ENCODE data around the gene SLC17A6.
A peak's percentile ranks its signal among the peaks of the same experiment; 100 is the strongest.

Gene SLC17A6

DNA sequence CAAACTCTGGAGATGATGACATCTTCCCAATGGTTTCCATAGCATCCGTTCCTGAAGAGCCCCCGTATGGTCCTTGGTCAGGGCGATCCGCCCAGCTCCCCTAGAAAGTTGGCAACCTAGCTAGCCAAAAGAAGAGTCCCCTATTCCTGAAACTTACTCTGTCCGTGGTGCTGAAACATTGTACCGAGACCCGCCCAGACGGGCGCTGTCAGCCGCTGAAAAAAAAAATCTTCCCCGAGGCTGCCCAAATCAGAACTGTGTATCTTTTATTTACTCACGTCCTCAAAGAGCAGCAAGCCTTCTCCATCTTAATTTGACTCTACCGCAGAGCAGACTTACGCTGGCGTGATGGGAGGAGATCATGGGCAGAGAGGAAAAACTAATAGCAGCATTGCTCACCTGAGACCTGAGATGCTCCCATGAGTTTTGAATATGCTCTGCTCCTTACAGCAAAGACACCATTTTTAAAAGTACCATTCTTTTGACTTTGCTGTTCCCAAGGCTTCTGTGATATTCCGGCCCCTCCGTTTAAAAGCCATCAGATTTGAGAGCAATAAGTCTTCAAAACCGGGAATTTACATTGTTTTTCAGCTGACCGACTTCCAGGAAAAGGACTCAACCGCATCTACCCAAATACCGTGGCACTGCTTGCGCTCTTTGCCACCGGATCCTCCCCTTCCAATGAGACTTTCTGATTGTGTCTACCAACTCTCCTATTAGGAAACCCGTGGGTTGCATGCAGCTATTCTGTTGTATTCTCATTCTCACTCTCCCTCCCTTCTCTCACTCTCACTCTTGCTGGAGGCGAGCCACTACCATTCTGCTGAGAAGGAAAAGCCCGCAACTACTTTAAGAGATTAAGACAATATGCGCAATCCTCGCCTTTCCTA, at the start of gene SLC17A6:
Gene SLC17A6, plus strand, starts transcription at position 786 of the 890 bp plus-strand sequence. CDS start 153 bp downstream, outside the sequence.
- peak; percentile 17 for FAIRE-seq

DNA sequence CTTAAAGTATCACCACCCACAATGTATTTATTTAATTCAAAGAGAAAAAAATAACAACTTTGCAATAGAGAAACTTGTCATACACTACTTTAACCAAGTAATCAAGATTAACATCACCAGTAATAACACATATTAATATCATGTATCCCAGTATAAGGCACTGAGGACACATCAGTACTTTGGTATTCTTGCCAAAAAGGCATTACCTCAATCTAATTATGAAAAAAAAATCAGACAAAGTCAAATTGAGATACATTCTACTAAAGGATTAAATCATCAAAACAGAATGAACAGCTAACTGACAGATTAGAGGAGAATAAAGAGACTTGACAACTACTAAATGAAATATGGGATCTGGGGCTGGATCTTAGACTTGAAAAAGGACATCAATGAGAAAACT, 35.8 kb upstream of the SLC17A6 start:
- FAIRE-seq: no peak

DNA sequence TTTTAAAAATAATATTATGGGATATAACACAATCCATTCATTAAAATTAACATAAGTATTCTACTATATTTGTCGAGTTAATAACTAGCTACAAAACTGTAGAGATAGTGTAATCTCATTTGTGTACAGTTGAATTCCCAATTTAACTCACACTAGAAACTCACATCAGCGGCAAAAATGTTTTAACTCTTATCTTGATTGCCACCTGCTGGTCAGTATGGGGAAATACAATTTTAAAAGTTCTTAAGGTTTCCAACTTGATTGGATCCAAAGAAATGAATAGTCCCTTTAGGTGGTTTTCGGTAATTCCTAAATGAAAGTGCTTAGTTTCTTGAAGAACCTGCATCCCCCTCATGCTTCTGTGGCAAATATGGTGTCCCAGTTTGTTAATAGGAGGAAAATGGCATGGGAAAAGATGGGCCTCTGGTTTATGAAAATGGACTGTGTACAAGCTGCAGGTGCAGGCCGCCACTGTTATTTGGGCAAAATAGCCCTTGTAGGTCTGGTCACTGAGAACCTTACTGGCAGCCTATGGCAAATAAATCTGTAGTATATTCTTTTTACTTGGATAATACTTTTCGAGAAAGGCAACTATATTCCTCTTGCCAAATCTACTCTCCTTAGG, 33.7 kb upstream of the SLC17A6 start:
- peak; percentile 99 for FAIRE-seq

GRCh38 chr11:22317656-22318055, 20.5 kb upstream of the SLC17A6 start:
- no peak for FAIRE-seq

- peak; percentile 41 for FAIRE-seq
Measured at GRCh38 chr11:22331771-22332170, 6.4 kb upstream of the SLC17A6 start.

GRCh38 chr11:22336587-22336986, 1.6 kb upstream of the SLC17A6 start:
- peak; percentile 61 for FAIRE-seq

- FAIRE-seq: no peak
Measured at GRCh38 chr11:22339611-22340010, 1.4 kb downstream of the SLC17A6 start.

- FAIRE-seq: no peak
Measured at GRCh38 chr11:22340235-22340634, 2.1 kb downstream of the SLC17A6 start.

- FAIRE-seq: no peak
Measured at GRCh38 chr11:22340701-22341587, 2.8 kb downstream of the SLC17A6 start.

- FAIRE-seq: no peak
Measured at GRCh38 chr11:22341588-22341931, 3.4 kb downstream of the SLC17A6 start.

DNA sequence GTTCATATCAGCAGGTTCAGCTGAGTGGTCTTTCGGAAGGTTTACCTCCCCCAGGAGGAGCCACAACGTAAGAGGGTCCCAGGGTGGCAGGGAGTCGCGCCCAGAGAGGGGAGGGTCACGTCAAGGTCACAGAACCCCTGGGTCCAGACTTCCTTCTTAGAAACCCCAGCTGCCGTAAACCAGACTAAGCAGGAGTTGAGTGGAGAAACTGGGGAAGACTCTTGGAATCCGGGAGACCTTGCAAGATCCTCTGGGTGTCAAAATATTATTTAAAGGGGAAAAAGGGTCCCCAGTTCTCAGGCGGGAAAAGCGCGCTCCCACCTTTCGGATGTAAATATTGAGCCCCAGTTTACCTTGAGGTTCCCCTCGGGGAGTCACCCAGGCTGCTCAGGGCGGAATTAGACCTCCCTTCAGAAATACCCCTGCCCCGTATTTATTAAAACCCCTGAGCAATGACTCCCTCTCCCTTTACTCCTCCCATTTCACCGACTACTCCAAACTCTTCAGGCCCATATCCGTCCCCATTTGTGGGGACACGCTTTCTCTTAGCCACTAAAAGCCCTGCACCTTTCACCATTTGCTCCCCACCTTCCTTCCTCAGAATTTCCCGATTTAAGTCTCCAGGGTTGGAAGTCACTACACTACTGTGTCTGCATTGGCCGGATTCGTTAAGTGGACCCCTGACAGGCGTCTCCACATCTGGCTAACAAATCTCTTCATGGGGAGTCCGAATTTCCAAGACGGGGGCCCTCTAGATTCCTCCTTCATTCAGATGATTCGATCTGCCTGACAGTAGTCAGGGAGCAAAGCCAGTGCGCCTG, 4.2 kb downstream of the SLC17A6 start:
- FAIRE-seq: no peak

DNA sequence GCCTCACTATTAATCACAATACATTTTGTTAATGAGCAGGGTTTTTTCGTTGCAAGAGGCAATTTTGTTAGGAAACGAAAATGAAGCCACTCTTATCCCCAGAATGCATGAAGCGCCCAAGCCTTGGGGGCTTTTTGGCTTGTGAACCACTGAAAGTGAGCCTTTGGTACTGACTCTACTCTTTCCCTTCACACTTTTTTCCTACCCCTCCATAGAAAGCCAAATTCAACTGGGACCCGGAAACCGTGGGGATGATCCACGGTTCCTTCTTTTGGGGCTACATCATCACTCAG, 4.8 kb downstream of the SLC17A6 start:
- no peak for FAIRE-seq

DNA sequence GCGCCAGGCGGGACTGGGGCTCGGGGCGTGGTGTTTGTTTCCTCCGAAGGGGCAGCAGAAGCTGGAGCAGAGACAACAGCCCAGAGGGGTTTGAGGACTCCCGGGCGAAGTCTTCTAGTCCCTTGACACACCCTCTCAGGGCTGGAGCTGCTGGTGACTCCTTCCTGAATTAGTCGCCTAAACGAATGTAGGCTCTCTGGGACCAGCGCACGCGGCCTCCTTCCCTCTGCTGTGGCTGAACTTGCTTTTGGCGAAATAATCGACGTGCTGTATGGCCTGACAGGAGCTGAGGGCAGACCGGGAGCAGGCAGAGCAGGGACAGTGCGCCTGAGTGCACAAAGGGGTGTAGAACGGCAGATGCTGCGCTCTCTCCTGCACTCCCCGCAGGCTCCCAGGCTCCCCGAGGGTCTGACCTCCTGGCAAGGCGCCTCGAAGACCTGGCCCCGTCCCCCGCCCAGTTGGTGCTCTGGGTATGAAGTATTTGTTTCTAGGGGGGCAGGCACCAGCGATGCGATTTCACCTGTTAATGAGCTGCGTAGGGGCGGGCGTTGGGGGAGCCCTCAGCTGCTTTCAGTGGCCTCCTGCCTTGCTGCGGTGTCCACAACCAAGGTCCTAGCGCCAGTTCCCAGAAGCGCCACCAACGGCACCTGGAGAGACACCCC, 5.3 kb downstream of the SLC17A6 start:
- FAIRE-seq: no peak

- no peak for FAIRE-seq
Measured at GRCh38 chr11:22344081-22344480, 5.9 kb downstream of the SLC17A6 start.

DNA sequence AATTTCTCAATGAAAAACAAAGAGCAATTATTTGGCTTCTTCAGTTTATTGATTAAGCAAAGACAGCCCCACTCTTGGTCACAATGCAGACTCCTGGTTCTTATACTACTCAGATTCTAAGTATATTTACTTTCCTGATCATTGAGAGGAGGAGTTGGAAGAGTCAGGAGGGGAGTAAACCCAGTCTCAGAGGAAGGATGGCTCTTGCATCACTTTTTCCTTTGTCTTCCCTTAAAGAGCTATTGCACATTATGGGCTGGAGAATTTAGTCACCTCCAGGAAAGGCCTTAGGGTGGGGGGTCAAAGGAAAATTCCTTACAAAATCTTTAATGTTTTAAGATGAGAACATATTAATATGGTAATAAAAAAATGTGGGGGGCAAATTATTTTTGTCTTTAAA, 8.1 kb downstream of the SLC17A6 start:
- FAIRE-seq: no peak

DNA sequence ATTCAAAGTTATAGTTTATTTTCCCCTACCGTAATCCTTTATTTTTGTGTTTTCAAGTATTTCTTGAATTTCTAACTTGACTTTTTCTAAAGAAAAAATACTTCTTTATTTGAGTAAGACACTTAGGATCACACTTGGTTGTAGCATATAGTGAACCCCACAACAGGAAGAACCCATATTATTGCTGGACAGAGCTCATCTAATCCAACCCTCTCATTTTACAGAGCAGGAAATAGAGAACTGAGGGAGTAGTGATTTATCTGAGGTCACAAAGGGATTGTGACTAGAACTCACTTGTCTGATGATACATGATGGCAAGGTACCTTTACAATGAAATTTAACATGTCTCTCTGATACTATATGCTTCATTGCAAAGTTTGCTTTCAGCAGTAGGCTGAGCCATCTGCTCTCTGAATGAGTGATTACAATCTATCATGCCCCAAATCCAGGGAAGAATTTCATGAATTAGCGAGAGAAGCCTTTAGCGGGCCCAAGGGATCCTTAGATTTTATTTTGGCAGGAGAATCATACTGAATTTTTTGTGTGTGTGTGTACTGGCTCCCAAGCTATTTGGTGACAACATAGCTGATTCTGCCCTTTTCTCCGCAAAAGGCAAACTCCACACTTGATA, 9.8 kb downstream of the SLC17A6 start:
- no peak for FAIRE-seq

GRCh38 chr11:22349491-22349890, 11.3 kb downstream of the SLC17A6 start:
- no peak for FAIRE-seq

DNA sequence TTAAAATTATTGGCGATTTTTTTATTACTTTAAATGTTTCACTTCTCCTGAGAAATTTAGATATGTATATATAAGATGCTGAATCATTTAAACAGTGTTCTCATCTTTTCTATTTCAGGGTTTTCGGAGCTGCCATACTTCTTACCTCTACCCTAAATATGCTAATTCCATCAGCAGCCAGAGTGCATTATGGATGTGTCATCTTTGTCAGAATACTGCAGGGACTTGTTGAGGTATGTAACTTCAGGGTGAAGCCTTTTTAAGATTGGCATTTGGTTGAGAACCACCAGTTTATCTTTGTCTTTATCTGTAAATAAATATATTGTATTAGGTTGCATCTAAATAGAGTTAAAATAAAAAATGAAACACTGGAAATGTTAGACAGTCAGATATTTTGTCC, 21.1 kb downstream of the SLC17A6 start:
- FAIRE-seq: no peak

GRCh38 chr11:22371160-22371559, 33.0 kb downstream of the SLC17A6 start:
- FAIRE-seq: no peak

DNA sequence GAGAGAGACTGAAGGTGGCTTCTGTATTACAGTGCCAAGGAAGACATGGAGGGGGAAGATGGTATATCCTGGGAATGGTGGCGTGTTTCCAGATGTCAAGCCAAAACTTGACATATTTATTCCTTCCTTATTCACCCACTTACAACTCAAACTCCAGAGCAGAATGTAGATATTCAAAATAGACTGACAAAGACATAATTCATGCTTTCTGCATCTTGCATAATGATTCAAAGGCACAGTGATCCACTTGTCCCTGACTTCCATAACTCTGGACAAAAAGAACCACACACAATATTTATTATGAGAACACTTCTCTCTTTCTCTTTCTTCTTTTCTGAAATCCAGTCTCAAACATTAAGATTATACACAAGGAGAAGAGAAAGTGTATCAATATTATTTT, 48.9 kb downstream of the SLC17A6 start:
- no peak for FAIRE-seq

DNA sequence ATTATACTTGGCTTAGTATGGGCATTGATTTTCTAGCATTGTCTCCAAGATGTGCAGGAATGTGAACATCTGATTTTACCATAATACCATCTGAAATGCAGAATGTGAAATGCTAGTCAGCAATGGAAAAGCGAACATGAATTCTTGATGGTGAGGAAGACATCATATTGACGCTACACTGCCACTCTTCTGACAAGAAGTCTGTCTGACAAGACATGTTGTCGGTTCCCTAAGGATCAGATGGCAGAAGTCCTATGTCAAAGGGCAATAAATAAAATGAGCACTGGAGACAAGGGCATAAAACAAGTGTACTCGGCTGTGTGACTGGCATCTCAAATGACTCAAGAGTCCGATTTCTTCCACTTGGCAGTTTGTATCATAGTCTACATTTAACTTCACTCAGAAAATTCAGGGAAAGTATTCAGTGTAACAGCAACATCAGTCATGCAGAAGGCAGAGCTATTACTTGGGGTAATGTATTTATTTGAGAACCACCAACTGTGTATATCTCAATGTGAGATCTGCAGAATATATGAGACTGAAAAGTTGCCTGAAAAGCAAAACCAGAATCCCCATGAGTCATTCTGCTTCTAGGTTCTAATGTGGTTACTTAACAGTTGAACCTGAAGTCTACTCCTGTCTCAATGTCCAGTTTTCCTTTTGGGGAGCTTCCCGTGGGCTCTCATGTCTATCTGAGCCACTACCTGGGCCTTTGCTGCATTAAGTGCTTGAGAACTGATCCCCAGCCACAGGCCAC, 51.5 kb downstream of the SLC17A6 start:
- no peak for FAIRE-seq

Data from islet of Langerhans (tissue), 1 donor.